Activated naive CD4-positive, alpha-beta T cell treated with anti-CD3 and anti-CD28 coated beads for 36 hours (primary cell): ENCODE results near the gene C6orf120. TPM values are rescaled to one million over a fixed set of nuclear protein-coding genes. Genes with fewer than 3 reads are reported as not detected.

ENCODE experiments used
- CTCF ChIA-PET: fragments of 350-600 bp; sonication (Branson Sonifier 250); formaldehyde crosslinking; loops from one replicate; lab custom pipeline; 2021; ENCODE audit warnings: antibody characterized with exemption; lab: Charles Lee
- DNase-seq: peaks from one replicate; pipeline ENCODE4 v3.0.0-alpha.2; 2020
- H3K27ac Mint-ChIP-seq: one replicate; pipeline ENCODE4 v1.8.0; 2021; ENCODE audit warnings: mild to moderate bottlenecking, mixed read lengths
- H3K27me3 Mint-ChIP-seq: one replicate; pipeline ENCODE4 v1.8.0; 2021; ENCODE audit warnings: low read depth, mixed read lengths
- H3K36me3 Mint-ChIP-seq: one replicate; pipeline ENCODE4 v1.8.0; 2021; ENCODE audit warnings: low read depth, mixed read lengths
- H3K4me1 Mint-ChIP-seq: one replicate; pipeline ENCODE4 v1.8.0; 2021; ENCODE audit warnings: low read depth, mixed read lengths
- H3K4me3 Mint-ChIP-seq: one replicate; pipeline ENCODE4 v1.8.0; 2021; ENCODE audit warnings: mild to moderate bottlenecking, moderate library complexity, mixed read lengths
- H3K9me3 Mint-ChIP-seq: one replicate; pipeline ENCODE4 v1.8.0; 2021; ENCODE audit warnings: mixed read lengths
- intact Hi-C: fragments of 100-400 bp; cut with micrococcal nuclease; formaldehyde crosslinking; loops from one replicate; pipeline ENCODE4 v1.15.1; 2023
- total RNA-seq, 2 experiments: library from RNA; stranded (reverse); gene quantifications; one replicate each; pipeline ENCODE4 v1.2.3, GENCODE V29; 2021

C6orf120 gene
- total RNA-seq, 2 experiments from 2014 or later, result 10.7 to 11.7 TPM

GRCh38 chr6:169665289-169665688 is 36.6 kb upstream of the C6orf120 start:
- no peak for DNase-seq
- peaks cover 27% of the 10 kb centered on the region for H3K36me3 Mint-ChIP-seq
- intact Hi-C loops, result no loop called here
- H3K27me3 Mint-ChIP-seq, result no peaks in the 10 kb centered on the region
- no peaks in the 10 kb centered on the region for H3K9me3 Mint-ChIP-seq
- no peak overlapping the region for H3K4me3 Mint-ChIP-seq
- no peak overlapping the region for H3K27ac Mint-ChIP-seq
- CTCF ChIA-PET, result no interaction called here
- H3K4me1 Mint-ChIP-seq, result peaks cover 4% of the 10 kb centered on the region

- Mint-ChIP-seq H3K27me3 (no peaks in the 10 kb centered on the region), H3K4me3 (no peak overlapping the region), H3K9me3 (no peaks in the 10 kb centered on the region), H3K4me1 (peaks cover 4% of the 10 kb centered on the region), H3K27ac (no peak overlapping the region), H3K36me3 (peaks cover 29% of the 10 kb centered on the region)
- no peak for DNase-seq
- CTCF ChIA-PET, result no interaction called here
- intact Hi-C loops, result no loop called here
Observed at GRCh38 chr6:169666441-169666840, 35.5 kb upstream of the C6orf120 start.

DNA sequence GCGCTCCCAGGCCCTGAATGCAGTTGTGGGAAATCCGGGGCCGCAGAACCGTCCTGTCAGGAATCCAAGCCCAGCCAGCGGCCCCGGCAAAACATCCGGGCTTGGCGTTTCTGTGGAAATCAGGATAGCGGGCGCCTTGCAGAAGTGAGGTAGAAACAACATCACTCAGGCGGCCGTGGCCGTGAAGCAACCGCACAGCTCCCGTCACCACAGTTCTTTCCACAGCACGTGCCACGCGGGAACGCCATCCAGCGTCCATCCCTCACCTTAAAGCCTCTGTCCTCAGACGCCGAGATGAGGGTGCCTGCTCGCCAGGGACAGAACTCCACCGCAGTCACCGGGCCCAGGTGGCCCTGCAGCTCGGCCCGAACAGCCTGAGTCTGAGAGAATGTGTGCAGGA is 34.2 kb upstream of the C6orf120 start:
- CTCF ChIA-PET, result no interaction called here
- Mint-ChIP-seq H3K4me1 (peaks cover 4% of the 10 kb centered on the region), H3K4me3 (no peak overlapping the region)

GRCh38 chr6:169668203-169668847 is 33.6 kb upstream of the C6orf120 start:
- no peak overlapping the region for H3K4me3 Mint-ChIP-seq
- intact Hi-C loops, result no loop called here
- CTCF ChIA-PET, result no interaction called here
- no peak for DNase-seq
- H3K36me3 Mint-ChIP-seq, result peaks cover 26% of the 10 kb centered on the region
- peaks cover 4% of the 10 kb centered on the region for H3K4me1 Mint-ChIP-seq
- no peak overlapping the region for H3K27ac Mint-ChIP-seq
- no peaks in the 10 kb centered on the region for H3K9me3 Mint-ChIP-seq
- H3K27me3 Mint-ChIP-seq, result no peaks in the 10 kb centered on the region

More for the DNA sequence above, 34.2 kb upstream of the C6orf120 start:
- H3K27me3 Mint-ChIP-seq, result no peaks in the 10 kb centered on the region
- H3K9me3 Mint-ChIP-seq, result no peaks in the 10 kb centered on the region
- intact Hi-C loops, result no loop called here
- no peak overlapping the region for H3K27ac Mint-ChIP-seq
- no peak for DNase-seq
- H3K36me3 Mint-ChIP-seq, result peaks cover 32% of the 10 kb centered on the region

DNA sequence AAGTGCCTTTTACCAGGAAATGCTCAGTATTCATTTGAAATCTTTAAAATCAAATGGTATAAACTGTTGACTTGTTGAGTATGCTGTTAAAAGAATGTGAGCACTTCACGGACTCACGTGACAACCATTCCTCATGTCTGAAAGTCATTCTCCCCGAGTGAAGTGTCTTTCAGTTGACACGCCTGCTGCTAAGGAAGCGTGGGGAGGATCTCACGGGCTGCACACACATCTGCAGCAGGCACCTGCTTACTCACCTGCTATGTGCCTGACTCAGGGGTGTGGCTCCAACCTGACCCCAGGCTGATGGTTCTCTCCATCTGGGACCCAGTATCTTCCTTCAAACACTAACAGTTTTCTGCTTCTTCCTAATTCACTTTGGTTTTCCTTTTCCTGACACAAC is 32.8 kb upstream of the C6orf120 start:
- peaks cover 4% of the 10 kb centered on the region for H3K4me1 Mint-ChIP-seq

DNA sequence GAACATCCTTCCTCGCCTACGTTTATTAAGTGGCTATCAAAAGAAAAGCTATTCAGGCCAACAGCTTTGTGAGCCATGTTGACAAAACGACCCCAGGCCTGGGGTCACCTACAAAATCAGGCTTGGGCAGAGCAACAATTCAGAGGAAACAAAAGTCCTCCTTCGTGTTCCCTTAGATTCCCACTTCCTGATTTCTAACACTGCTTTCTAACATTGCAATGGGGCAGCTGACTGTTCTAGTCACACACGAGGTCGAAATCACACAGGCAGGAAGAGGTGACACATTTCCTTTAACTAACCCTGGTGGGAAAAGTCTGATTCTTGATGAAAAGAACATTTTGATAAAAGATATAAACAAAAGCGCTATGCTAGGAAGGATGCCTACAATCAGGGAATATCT is 32.0 kb upstream of the C6orf120 start:
- Mint-ChIP-seq H3K4me3 (no peak overlapping the region), H3K4me1 (peaks cover 4% of the 10 kb centered on the region), H3K27me3 (no peaks in the 10 kb centered on the region), H3K9me3 (no peaks in the 10 kb centered on the region), H3K27ac (no peak overlapping the region), H3K36me3 (peaks cover 27% of the 10 kb centered on the region)
- CTCF ChIA-PET, result no interaction called here
- no peak for DNase-seq
- intact Hi-C loops, result no loop called here

More for the DNA sequence above, 32.8 kb upstream of the C6orf120 start:
- no peak overlapping the region for H3K4me3 Mint-ChIP-seq
- H3K27ac Mint-ChIP-seq, result no peak overlapping the region
- no peak for DNase-seq
- intact Hi-C loops, result no loop called here
- no peaks in the 10 kb centered on the region for H3K27me3 Mint-ChIP-seq
- H3K9me3 Mint-ChIP-seq, result no peaks in the 10 kb centered on the region
- H3K36me3 Mint-ChIP-seq, result peaks cover 23% of the 10 kb centered on the region
- CTCF ChIA-PET, result no interaction called here

GRCh38 chr6:169671563-169671962 is 30.4 kb upstream of the C6orf120 start:
- CTCF ChIA-PET, result no interaction called here
- H3K27ac Mint-ChIP-seq, result no peak overlapping the region

DNA sequence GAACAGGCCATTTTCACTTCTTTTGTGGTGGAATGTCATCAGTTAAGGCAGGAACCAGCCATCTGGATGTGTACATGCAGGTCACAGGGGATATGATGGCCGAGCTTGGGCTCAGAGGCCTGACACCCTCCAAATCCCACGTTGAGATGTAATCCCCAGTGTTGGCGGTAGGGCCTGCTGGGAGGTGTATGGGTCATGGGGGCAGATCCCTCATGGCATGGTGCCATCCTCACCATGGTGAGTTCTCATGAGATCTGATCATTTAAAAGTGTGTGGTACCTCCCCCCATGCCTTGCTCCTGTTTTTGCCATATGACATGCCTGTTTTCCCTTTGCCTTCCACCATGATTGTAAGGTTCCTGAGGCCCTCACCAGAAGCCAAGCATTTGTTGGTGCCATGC is 26.9 kb upstream of the C6orf120 start:
- H3K27me3 Mint-ChIP-seq, result no peaks in the 10 kb centered on the region
- H3K36me3 Mint-ChIP-seq, result peaks cover 35% of the 10 kb centered on the region
- no peak overlapping the region for H3K4me3 Mint-ChIP-seq
- peaks cover under 1% of the 10 kb centered on the region for H3K4me1 Mint-ChIP-seq
- no peak for DNase-seq
- H3K9me3 Mint-ChIP-seq, result no peaks in the 10 kb centered on the region
- H3K27ac Mint-ChIP-seq, result no peak overlapping the region
- CTCF ChIA-PET, result no interaction called here
- intact Hi-C loops, result no loop called here

More at GRCh38 chr6:169671563-169671962, 30.4 kb upstream of the C6orf120 start:
- intact Hi-C loops, result no loop called here
- H3K36me3 Mint-ChIP-seq, result peaks cover 31% of the 10 kb centered on the region
- H3K4me3 Mint-ChIP-seq, result no peak overlapping the region
- peaks cover 4% of the 10 kb centered on the region for H3K4me1 Mint-ChIP-seq
- DNase-seq, result no peak
- H3K9me3 Mint-ChIP-seq, result no peaks in the 10 kb centered on the region
- no peaks in the 10 kb centered on the region for H3K27me3 Mint-ChIP-seq

GRCh38 chr6:169677096-169677495 is 24.8 kb upstream of the C6orf120 start:
- no peaks in the 10 kb centered on the region for H3K9me3 Mint-ChIP-seq
- CTCF ChIA-PET, result no interaction called here
- H3K27ac Mint-ChIP-seq, result no peak overlapping the region
- H3K4me1 Mint-ChIP-seq, result no peaks in the 10 kb centered on the region
- intact Hi-C loops, result no loop called here
- no peak overlapping the region for H3K4me3 Mint-ChIP-seq
- DNase-seq, result no peak
- peaks cover 38% of the 10 kb centered on the region for H3K36me3 Mint-ChIP-seq
- no peaks in the 10 kb centered on the region for H3K27me3 Mint-ChIP-seq

GRCh38 chr6:169678342-169678741 is 23.6 kb upstream of the C6orf120 start:
- CTCF ChIA-PET, result interaction anchor here (1.0 kb wide), 1 partner anchor 23 kb away, joined by 3 read pairs; the partner anchor contains the start of genes C6orf120 and WDR27
- H3K9me3 Mint-ChIP-seq, result no peaks in the 10 kb centered on the region
- H3K4me3 Mint-ChIP-seq, result no peak overlapping the region
- no peaks in the 10 kb centered on the region for H3K4me1 Mint-ChIP-seq
- H3K27me3 Mint-ChIP-seq, result no peaks in the 10 kb centered on the region
- H3K27ac Mint-ChIP-seq, result no peak overlapping the region
- H3K36me3 Mint-ChIP-seq, result peaks cover 47% of the 10 kb centered on the region
- intact Hi-C loops, result no loop called here
- no peak for DNase-seq

DNA sequence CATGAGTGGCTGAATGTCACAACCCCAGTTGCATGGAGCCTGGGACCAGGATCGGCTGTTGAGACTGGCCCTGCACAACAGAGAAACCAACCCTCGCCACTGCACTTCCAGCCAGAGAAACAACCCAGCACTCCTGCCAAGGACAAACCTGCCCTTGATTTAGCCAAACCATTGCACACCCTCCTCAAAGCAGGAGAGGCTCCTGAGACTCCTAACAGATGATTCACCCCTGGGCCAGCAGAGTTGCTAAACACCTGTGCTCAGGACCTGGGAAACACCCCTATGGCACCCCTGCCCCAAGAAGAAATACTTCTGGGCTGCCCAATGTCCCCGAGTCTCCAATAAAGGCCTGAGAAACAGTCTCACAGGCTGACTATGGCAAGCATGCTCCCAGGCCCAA is 17.9 kb upstream of the C6orf120 start:
- H3K36me3 Mint-ChIP-seq, result peaks cover 70% of the 10 kb centered on the region
- H3K4me3 Mint-ChIP-seq, result no peak overlapping the region
- no peak for DNase-seq
- H3K9me3 Mint-ChIP-seq, result peaks cover 15% of the 10 kb centered on the region
- CTCF ChIA-PET, result no interaction called here
- intact Hi-C loops, result no loop called here
- peaks cover 3% of the 10 kb centered on the region for H3K4me1 Mint-ChIP-seq
- no peaks in the 10 kb centered on the region for H3K27me3 Mint-ChIP-seq
- no peak overlapping the region for H3K27ac Mint-ChIP-seq

DNA sequence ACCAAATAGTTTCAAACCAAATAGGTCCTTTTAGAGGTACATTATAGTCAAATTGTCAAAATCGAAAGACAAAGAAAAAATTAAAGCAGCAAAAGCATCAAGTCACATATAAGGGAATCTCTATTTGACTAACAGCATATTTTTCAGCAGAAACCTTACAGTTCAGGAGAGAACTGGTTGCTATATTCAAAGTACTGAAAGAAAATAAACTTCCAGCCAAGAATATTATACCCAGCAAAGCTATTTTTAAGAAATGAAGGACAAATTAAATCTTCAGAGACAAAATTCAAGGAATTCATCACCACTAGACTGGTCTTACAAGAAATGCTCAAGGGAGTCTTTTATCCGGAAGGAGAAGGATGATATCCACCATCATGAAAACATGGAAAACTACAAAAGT is 16.1 kb upstream of the C6orf120 start:
- Mint-ChIP-seq H3K27ac (no peak overlapping the region), H3K27me3 (no peaks in the 10 kb centered on the region), H3K36me3 (peaks cover 67% of the 10 kb centered on the region), H3K9me3 (peaks cover 15% of the 10 kb centered on the region), H3K4me1 (peaks cover 3% of the 10 kb centered on the region), H3K4me3 (no peak overlapping the region)
- intact Hi-C loops, result no loop called here
- no peak for DNase-seq
- CTCF ChIA-PET, result no interaction called here

GRCh38 chr6:169689287-169689686 is 12.6 kb upstream of the C6orf120 start:
- DNase-seq, result no peak
- H3K4me1 Mint-ChIP-seq, result no peaks in the 10 kb centered on the region
- intact Hi-C loops, result no loop called here
- H3K27me3 Mint-ChIP-seq, result no peaks in the 10 kb centered on the region
- CTCF ChIA-PET, result no interaction called here
- peaks cover 22% of the 10 kb centered on the region for H3K9me3 Mint-ChIP-seq
- no peak overlapping the region for H3K27ac Mint-ChIP-seq
- H3K4me3 Mint-ChIP-seq, result no peak overlapping the region
- H3K36me3 Mint-ChIP-seq, result peaks cover 63% of the 10 kb centered on the region
